ENCODE data around the gene VPS52. TPM values are rescaled to one million over a fixed set of nuclear protein-coding genes. Genes with fewer than 3 reads are reported as not detected.

The VPS52 gene
- total and polyA plus RNA-seq, 9 of the 15 experiments (the other 6 are each of a cell fraction or from before 2014, with no cell fraction given): 24.4 to 103 (median 40.2) TPM

DNA sequence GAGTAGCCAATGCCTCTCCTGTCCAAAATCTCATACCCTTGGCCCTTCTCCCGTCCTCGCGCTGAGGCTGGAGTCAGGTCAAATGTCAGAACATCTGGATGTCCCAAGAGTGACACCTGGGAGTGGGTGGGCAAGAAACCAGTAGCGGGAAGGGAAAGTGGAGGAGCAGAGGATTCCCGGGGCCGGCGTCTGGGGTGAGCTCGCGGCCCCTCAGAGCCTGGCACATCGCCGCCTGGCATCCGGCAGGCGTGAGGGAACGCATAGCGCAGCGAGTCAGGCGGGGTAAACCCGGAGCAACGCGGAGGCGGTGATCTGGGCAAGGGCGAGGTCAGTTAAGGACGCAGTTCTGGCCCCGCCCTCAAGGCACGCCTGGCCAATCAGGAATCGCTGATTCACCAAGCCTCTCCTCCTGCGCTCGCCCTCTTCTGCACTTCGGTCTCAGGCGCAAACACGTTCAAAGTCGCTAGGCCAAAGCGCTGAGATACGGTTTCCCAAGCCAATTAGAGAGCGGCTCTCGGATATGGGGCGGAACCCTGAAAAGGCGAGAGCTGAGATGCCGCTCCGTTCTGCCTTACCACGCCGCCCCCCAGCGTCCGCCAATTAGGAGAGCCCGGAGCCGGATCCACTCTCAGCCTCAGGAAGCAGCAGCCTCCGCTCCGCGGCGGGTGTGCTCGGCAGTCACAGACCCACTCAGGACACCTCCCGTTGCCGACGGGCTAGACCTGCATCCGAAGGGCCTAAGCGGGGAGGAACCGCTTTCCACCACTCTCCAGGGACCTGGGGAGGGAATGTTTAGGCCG is 22.5 kb downstream of the VPS52 start (continued):
- TF ChIP-seq CREB3 (tag; conservative IDR thresholded peaks at IDR 0.05; ENCODE audit: low read depth) (no peak; the same call in 1 of the 2 replicates), ZNF23 (CRISPR knock-in tag; IDR thresholded peaks at IDR 0.05) (no peak), ZNF395 (CRISPR knock-in tag; IDR thresholded peaks at IDR 0.05) (no peak), RBM22 (IDR thresholded peaks at IDR 0.05; ENCODE audit: low read depth, low read length, poor library complexity, severe bottlenecking) (peak; percentile 48), MCM3 (IDR thresholded peaks at IDR 0.05) (no peak), PATZ1 (CRISPR knock-in tag; IDR thresholded peaks at IDR 0.05; ENCODE audit: borderline replicate concordance) (no peak), FIP1L1 (IDR thresholded peaks at IDR 0.05; ENCODE audit: low read depth, low read length, poor library complexity, severe bottlenecking) (peak; percentile 27), CEBPB (tag; IDR thresholded peaks at IDR 0.05) (peak; percentile 49; the same call in 1 of the 2 replicates), ZKSCAN8 (CRISPR knock-in tag; IDR thresholded peaks at IDR 0.05) (no peak), E2F4 (CRISPR knock-in tag; IDR thresholded peaks at IDR 0.05; ENCODE audit: low read depth) (no peak), CREM (IDR thresholded peaks at IDR 0.05; ENCODE audit: low read depth) (peak; percentile 78), PHTF2 (CRISPR knock-in tag; IDR thresholded peaks at IDR 0.05) (no peak), ATF6 (CRISPR knock-in tag; IDR thresholded peaks at IDR 0.05) (no peak), FOXJ2 (tag; IDR thresholded peaks at IDR 0.05) (no peak), CREB5 (CRISPR knock-in tag; IDR thresholded peaks at IDR 0.05) (no peak), NRF1 (conservative IDR thresholded peaks at IDR 0.05 in 1 of 2, IDR thresholded peaks at IDR 0.05 in 1 of 2) (peak; percentile 93 to 94), ZNF24 (IDR thresholded peaks at IDR 0.05) (no peak), CBFA2T3 (IDR thresholded peaks at IDR 0.05) (peak; percentile 28; the same call in 1 of the 2 replicates)
